ENCODE measurements around the gene FYN.

Gene FYN

GRCh38 chr6:111746983-111747382 is 126.3 kb downstream of the FYN start:
- no peak for DNase-seq

DNA sequence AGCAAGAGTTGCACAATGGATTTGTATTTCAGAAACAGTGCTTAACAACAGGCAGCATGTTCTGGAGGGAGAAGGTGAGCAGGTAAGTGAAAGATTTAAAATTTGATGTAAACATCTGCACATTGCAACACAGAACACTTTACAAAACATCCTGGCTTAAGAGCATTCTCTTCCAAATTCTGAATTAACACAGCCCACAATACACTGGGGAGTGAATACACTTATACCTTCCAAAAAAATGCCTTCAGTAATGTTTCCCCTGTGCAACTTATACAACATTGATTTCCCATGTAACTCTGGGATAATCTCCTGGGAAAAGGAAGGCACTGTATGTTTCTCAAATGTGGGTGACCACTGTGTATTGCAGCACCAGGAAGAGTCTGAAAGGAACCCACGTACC is 127.6 kb downstream of the FYN start:
- no peak for DNase-seq

GRCh38 chr6:111745186-111745585 is 128.1 kb downstream of the FYN start:
- DNase-seq: no peak

DNA sequence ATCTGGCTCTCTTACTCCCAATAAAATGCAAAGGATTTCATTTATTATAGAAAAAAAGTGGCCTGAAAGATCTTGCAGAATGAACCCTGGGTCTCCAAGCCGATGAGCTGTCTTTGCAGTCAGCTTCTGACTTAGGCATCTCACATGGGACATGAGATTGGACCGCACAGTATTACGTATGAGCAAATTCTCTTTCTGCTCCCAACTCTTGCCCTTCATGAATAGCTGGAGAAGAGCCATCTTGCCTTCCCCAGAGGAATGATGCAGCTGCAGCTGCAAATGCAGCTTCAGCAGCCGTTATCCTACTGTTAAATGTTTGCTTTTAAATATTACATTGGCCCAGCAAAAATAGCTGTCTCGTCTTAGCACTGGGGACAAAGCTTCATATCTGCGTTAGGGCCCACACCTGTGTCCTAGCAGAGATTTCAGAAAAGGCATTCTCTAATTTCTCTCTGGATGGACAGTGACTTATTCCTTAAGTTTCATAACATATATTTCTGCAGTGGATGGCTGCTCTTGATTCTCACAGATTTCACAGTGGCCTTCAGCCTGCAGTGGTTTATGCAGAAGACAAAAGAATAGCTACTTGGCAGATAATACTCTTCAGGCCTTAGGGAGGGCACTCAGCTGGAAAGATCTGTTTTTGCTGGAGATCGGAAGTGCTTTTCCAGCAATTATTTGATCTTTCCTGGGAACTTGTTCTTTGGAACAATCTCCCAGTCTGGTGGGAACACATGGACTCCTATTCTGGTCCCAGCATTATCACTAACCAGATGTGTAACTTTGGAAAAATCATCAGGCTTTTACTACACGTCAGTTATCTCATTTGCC is 129.2 kb downstream of the FYN start:
- DNase-seq: peak; percentile 73

GRCh38 chr6:111743360-111743759 is 129.9 kb downstream of the FYN start:
- DNase-seq: no peak

- DNase-seq: no peak
Measured at GRCh38 chr6:111741177-111741952, 131.9 kb downstream of the FYN start.

- DNase-seq: no peak
Measured at GRCh38 chr6:111740506-111740905, 132.7 kb downstream of the FYN start.

DNA sequence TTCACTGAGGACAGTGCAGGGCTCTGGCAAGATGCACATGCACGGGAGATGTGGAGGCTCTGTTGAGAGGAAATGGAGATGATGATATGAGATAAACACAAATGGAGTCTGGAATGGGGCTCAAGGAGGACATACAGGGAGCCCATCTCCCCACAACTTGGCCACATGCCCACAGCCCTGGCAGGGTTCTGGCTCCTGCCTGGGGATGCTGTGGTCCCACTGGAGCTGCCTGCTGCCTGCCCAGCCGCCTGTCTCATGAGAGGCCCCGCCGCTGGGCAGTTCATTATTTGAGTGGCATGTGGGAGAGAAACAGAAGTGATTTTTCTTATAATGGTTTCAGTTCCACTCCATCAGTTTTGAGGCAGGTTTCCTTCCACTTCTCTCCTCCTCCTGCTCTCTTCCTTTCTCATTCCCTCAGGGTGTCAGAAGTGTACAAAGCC is 134.0 kb downstream of the FYN start:
- DNase-seq: no peak

DNA sequence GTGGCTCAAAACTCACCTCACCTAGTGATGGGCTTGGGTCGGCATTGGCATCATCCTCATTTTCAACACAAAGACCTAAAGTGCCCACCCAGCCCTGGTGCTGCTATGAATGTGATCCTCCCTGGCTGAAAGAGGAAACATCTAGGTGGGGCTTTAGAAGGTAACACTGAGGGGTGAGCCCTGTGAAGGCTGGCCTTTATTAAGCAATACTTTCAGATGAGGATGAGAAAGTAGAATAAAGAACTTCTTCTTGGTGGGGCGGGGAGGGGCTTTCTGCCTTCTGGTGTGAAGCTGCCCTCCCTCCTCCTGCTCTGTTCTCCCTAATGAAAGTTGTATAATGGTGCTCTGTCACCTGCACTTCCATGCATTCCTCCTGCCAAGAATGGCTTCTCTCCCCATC is 134.6 kb downstream of the FYN start:
- DNase-seq: no peak

GRCh38 chr6:111738156-111738555 is 135.1 kb downstream of the FYN start:
- no peak for DNase-seq

DNA sequence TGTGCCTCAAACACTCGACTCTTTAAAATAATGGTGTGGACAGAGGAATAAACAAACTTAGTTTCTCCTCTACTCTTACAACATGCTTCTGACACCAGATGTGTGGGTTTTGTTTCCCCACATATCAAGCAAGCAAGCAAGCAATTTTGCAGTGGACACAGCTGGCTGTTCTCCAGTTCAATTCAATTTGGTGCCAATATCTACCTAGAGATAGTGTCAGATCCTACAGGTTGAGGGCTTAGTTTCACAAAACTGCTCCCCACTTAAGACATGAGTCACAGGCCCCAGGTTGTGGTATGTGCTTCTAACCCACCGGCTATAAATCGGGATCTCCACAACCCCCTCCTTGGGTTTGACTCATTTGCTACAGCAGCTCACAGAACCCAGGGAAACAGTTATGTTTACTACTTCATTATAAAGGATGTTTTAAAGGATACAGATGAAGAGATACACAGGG is 136.2 kb downstream of the FYN start:
- DNase-seq: peak; percentile 20

DNA sequence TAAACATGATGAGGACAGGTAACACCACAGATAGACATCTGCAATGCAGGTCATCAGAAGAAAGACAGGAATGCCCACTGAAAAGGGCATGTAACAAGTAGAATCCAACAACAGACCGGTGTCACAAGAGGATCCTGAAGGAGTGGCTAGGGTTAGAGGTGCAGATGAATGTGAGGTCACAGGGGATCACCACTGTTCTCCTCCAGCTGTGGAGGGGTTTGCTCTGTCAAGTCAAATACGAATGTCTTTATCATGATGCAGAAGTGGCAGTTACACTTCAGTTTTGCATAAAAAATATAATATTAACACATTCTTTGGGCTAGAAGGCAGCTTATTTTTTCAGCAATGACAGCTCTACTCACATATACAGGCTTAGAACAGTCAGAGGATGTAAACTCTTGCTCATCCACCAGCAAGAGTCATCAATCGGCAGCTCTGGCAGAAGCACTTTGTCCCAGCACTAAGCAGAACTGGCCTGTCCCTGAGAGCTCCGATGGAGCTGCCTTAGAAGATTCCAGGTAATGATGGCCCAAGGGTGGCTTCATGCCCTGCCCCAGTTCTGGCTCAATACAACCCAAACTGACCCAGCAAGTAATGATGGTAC is 137.1 kb downstream of the FYN start:
- DNase-seq: no peak

DNA sequence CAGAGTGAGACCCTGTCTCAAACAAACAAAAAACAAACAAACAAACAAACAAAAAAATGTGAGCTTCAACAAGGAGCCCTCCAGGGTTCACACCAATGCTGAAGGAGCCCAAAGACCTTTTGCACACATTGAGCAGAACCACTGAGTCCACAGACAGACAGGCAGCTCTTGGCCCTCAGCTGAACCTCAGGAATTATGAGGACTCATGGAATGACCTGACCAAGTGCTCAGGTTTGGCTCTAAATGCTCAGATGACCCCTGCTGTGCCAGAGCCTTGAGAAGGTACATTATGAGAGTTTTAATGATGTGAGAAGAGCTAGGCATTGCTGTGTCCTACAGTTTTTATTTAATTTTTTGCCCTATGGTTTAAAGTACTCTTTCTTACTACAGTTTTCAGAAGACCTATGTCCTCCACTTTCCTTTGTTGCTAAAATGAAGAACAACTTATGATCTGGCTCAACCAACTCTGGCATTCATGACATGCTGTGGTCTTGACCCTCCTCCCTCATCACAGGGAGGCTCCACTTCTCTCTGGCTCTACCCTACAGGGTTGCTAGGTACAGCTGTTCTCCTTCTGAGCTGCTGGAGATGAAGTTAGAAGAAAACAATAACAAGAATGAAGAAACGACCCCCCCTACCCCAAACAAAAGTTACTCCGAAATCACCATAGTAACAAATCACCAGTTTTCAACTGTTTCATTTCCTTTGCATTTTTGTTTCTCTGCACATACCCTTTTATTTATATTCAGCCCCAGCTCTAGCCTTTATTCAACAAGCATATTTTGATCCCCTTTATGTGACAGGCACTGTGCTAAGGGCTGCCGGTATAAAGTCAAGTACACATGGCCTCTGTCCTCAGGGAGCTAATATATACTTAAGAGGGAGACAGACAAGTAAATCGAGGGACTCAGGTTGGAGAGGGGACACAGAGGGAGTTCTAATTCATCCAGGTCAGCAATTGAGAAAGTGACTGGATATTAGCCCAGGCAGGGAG is 138.9 kb downstream of the FYN start:
- no peak for DNase-seq

- no peak for DNase-seq
Measured at GRCh38 chr6:111732390-111732789, 140.9 kb downstream of the FYN start.

GRCh38 chr6:111731456-111732195 is 141.6 kb downstream of the FYN start:
- no peak for DNase-seq

DNA sequence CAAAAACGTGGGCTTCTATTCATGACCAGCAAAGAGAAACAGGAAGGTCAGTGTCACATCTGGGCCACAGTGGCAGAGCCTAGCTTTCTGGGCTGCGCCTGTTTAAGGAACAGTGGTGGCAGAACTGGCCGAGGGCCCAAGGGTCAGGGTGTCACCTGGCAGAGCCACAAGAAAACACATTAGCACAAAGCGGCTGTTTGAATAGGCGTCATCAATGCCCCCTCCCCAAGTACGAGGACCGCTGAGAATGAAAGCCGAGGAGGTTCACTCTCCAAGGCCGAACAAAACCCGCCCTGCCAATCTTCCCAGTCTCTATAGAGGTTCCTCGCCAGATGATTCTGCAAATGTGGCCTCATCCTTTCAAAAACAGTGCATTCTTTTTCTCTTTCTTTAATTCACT is 142.4 kb downstream of the FYN start:
- no peak for DNase-seq

DNA sequence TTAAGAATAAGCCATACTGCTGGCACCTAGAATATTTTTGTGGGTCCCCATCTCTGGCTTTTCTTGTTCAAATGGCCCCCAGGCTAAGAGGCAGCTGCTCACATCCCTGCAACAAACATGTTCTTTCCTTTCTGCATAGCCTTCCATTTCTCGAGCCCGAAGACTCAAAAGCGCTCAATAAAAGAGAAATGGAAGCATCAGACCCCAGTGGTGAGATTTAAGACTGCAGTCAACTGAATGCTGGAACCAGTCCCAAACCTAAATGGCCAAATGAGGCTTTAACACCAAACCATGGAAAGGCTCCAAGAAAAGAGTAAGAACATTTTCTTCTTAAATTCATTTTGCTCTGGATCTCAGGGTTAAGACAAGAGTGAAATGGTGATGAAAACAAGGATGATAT is 145.4 kb downstream of the FYN start:
- no peak for DNase-seq

DNA sequence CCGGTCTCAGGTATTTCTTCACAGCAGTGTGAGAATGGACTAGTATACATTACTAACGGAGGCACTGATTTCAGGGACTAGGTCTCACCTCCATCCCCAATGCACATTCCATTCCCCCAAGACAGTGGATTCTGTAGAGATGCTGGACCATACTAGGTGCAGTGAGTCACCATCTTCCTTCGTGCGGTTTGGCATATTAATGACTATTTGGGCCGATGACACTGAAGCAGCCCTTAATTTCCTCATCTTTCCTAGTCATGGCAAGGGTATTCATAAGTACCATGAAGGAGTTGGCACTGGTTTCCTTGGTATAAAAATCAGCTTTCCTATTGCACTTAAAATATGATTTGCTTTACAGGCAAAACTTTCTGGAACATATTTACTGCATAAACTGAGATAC is 146.2 kb downstream of the FYN start:
- no peak for DNase-seq

GRCh38 chr6:111725446-111726112 is 147.7 kb downstream of the FYN start:
- peak; percentile 70 for DNase-seq

DNA sequence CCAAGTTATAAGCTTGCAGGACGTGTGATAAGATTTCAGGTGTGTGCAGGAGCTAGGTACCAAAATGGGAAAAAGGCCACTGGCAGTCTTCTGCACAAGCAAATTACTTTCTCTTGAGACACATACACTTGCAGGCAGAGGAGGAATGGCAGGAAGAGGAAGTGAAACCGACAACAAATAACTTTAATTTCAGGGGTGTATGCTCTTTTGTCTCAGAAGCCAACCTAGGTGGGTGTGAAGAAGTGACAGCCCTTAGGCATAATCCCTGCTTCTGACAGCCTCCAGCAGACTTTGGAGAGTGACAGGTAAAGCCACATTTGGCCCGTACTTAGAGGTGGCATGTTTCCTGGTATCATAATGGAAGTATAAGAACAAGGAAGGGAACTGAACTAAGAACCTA is 148.7 kb downstream of the FYN start:
- DNase-seq: no peak

DNA sequence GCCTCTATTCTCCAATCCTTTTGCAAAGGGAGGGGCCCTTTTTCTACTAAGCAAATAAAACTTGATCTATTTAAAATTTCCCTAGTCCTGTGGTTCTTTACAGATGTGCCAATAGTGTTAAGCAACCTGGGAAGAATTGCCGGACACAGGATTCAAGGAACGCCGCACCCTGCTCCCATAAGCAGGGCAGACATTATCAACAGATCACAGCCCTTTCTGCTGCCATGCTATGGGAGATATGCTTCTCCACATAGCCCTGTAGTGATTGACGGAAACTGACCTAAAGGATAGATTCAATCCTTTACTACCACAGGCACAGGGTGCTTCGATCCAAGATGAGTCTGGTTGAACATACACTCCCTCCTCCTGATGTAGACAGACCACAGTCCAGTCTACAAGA is 149.2 kb downstream of the FYN start:
- no peak for DNase-seq

All from fibroblast of skin of back (primary cell).